SKM-1 (cell line): ENCODE measurements around the gene WDR62.

Experiments used
- DNase-seq: peaks from one replicate; lab custom pipeline; 2025; ENCODE audit not compliant: unreplicated experiment; lab: John Stamatoyannopoulos, UW

The WDR62 gene

GRCh38 chr19:36054733-36055686, at the start of gene WDR62:
WDR62 (plus strand) TSS chr19:36054897; CDS start chr19:36054972, 75 bp downstream.
- DNase-seq, result peak; percentile 86

- no peak for DNase-seq
These were observed 47.7 kb upstream of the WDR62 start for GRCh38 chr19:36006955-36007354.

- no peak for DNase-seq
These were observed 46.2 kb upstream of the WDR62 start, which contains the start of gene SYNE4 for GRCh38 chr19:36008336-36008978. SYNE4 (minus strand) TSS chr19:36008813; CDS start chr19:36008681, 132 bp downstream.

- DNase-seq, result no peak
These were observed 45.5 kb upstream of the WDR62 start for GRCh38 chr19:36009220-36009619.

GRCh38 chr19:36009633-36010379, 44.9 kb upstream of the WDR62 start:
- no peak for DNase-seq

- no peak for DNase-seq
These were observed 44.3 kb upstream of the WDR62 start for GRCh38 chr19:36010402-36010801.

GRCh38 chr19:36013280-36014011, 41.3 kb upstream of the WDR62 start:
- DNase-seq, result no peak

GRCh38 chr19:36014012-36014924, 40.4 kb upstream of the WDR62 start, which contains the start of gene ALKBH6:
ALKBH6 (minus strand) TSS chr19:36014213; CDS start chr19:36013397, 816 bp downstream.
- peak; percentile 97 for DNase-seq

GRCh38 chr19:36019061-36019670, 35.5 kb upstream of the WDR62 start:
- no peak for DNase-seq

- no peak for DNase-seq
These were observed 31.3 kb upstream of the WDR62 start for GRCh38 chr19:36023432-36023831.

- DNase-seq, result no peak
These were observed 29.2 kb upstream of the WDR62 start for GRCh38 chr19:36025541-36025940.

GRCh38 chr19:36026091-36026876, 28.4 kb upstream of the WDR62 start:
- no peak for DNase-seq

- no peak for DNase-seq
These were observed 27.0 kb upstream of the WDR62 start for GRCh38 chr19:36027696-36028095.

GRCh38 chr19:36028313-36029041, 26.2 kb upstream of the WDR62 start:
- DNase-seq, result no peak

- DNase-seq, result no peak
These were observed 24.2 kb upstream of the WDR62 start for GRCh38 chr19:36030264-36031148.

GRCh38 chr19:36031308-36031707, 23.4 kb upstream of the WDR62 start:
- no peak for DNase-seq
